Stimulated activated naive CD8-positive, alpha-beta T cell treated with anti-CD3 and anti-CD28 coated beads, Interleukin-15, amount 100 ng/mL, for 72 hours (primary cell): Measurements from ENCODE around the gene ZCRB1.

Source experiments
- ATAC-seq: fragments of 150-1000 bp; cut with Tn5 transposase; 2 replicates; pipeline ENCODE4 v1.10.0; 2021; ENCODE audit warnings: mild to moderate bottlenecking, moderate library complexity
- DNase-seq, 2 donors: peaks; one replicate each; pipeline ENCODE4 v3.0.0; 2021 to 2022
- H3K27ac Mint-ChIP-seq, 2 donors: one replicate each; pipeline ENCODE4 v1.8.0; 2022; ENCODE audit warnings: mild to moderate bottlenecking in 2 of 2, mixed read lengths in 2 of 2, moderate library complexity in 2 of 2
- H3K27me3 Mint-ChIP-seq: one replicate; pipeline ENCODE4 v1.8.0; 2022; ENCODE audit warnings: mixed read lengths
- H3K4me1 Mint-ChIP-seq: one replicate; pipeline ENCODE4 v1.8.0; 2022; ENCODE audit warnings: mild to moderate bottlenecking, mixed read lengths
- H3K4me3 Mint-ChIP-seq, 2 donors: one replicate each; pipeline ENCODE4 v1.8.0; 2022; ENCODE audit warnings: mild to moderate bottlenecking in 2 of 2, mixed read lengths in 2 of 2, moderate library complexity in 1 of 2
- H3K9me3 Mint-ChIP-seq, 2 donors: one replicate each; pipeline ENCODE4 v1.8.0; 2022; ENCODE audit warnings: mixed read lengths in 2 of 2

ZCRB1 gene

GRCh38 chr12:42299392-42300308 is 26.2 kb downstream of the ZCRB1 start:
- peaks cover 22% of the 10 kb centered on the region for H3K4me1 Mint-ChIP-seq
- peak overlapping the region; percentile 3 to 71 for H3K4me3 Mint-ChIP-seq
- H3K27ac Mint-ChIP-seq, result peak overlapping the region; percentile 45 to 48
- ATAC-seq (peak; percentile 98), DNase-seq (peak; percentile 57 to 74)
- no peaks in the 10 kb centered on the region for H3K9me3 Mint-ChIP-seq
- no peaks in the 10 kb centered on the region for H3K27me3 Mint-ChIP-seq

DNA sequence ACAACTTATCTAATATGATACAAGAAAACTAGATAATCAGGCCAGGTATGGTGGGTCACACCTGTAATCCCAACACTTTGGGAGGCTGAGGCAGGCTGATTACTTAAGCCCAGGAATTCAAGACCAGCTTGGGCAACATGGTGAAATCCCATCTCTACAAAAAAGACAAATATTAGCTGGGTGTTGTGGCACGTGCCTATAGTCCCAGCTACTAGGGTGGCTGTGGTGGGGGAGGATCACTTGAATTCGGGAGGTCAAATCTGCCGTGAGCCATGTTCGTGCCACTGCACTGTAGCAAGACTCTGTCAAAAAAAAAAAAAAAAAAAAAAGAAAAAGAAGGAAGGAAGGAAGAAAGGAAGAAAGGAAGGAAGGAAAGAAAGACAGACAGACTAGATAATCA is 27.0 kb downstream of the ZCRB1 start:
- H3K27ac Mint-ChIP-seq, result peak overlapping the region in 1 of 2 donors; percentile 48
- DNase-seq, result no peak
- no peaks in the 10 kb centered on the region for H3K27me3 Mint-ChIP-seq
- H3K9me3 Mint-ChIP-seq, result no peaks in the 10 kb centered on the region
- peak overlapping the region in 1 of 2 donors; percentile 71 for H3K4me3 Mint-ChIP-seq
- ATAC-seq, result no peak
- peaks cover 22% of the 10 kb centered on the region for H3K4me1 Mint-ChIP-seq

DNA sequence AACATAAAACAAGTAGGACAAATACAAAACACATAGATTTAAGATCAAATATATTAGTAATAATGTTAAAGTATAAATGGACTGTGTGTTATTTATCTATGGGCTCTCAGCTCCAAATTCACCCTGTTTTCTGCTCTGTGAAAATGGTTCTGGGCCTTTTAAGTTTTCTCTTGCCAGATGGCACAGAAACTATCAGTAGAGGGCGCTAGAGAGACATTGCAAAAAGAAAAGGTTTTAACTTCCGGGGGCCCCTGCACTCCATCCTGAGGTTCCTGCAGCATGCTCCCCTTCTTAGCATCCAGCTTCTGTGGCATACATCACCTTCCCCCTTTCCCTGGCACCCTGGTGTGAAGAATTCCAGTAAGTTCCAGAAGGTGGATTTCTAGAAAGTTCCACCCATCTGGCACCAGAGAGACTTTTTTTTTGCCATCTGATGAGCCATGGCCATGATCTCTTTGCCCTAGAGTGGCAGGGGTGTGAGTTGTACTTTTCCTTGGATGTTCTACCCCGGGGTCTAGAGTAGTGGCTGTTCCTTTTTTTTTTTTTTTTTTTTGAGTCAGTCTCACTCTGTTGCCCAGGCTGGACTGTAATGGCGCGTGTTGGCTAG is 29.3 kb downstream of the ZCRB1 start:
- Mint-ChIP-seq H3K27ac (no peak overlapping the region), H3K4me3 (no peak overlapping the region), H3K27me3 (no peaks in the 10 kb centered on the region), H3K4me1 (peaks cover 22% of the 10 kb centered on the region), H3K9me3 (no peaks in the 10 kb centered on the region)
- no peak for DNase-seq
- no peak for ATAC-seq

DNA sequence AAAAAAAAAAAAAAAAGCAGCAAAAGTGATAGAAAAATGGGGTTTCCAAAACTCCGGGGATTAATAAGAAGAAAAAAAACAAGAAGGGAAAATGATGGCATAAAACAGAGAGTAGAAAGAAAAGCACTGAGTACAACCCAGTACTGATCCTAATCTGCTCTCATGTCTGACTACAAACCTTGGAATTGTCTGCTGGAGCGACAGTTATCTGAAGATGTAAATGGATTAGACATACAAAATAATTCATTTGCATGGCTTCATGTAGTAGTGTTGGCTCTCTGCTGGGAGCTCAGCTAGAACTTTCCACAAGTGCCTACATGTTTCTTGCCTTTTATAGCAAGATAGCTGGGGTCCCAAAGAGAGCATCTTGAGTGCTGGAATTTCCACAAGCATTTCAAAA is 34.2 kb downstream of the ZCRB1 start:
- H3K4me3 Mint-ChIP-seq, result no peak overlapping the region
- H3K27ac Mint-ChIP-seq, result no peak overlapping the region
- H3K4me1 Mint-ChIP-seq, result no peaks in the 10 kb centered on the region
- no peak for DNase-seq
- H3K9me3 Mint-ChIP-seq, result no peaks in the 10 kb centered on the region
- H3K27me3 Mint-ChIP-seq, result peaks cover 7% of the 10 kb centered on the region
- no peak for ATAC-seq

DNA sequence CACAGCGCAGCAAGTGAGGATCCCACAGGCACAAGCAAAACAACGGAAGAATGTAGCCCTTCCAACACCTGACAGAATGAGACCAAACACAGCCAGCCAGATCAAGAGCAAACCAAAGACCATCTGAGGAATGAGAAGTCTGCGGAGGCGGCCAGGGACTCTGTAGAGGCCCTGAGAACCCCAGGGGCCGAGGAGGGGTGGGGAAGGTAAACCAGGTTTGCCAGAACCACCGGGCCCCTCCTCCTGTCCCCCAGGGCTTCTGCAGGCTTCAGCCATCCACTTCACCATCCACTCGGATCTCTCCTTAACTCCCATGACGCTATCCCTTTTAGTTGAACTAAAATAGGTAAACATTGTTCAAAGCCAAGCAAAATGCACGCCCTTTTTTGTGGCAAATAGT is 37.4 kb downstream of the ZCRB1 start:
- no peaks in the 10 kb centered on the region for H3K9me3 Mint-ChIP-seq
- no peak for DNase-seq
- H3K27me3 Mint-ChIP-seq, result peaks cover 7% of the 10 kb centered on the region
- no peak overlapping the region for H3K27ac Mint-ChIP-seq
- H3K4me3 Mint-ChIP-seq, result no peak overlapping the region
- ATAC-seq, result no peak
- H3K4me1 Mint-ChIP-seq, result no peaks in the 10 kb centered on the region

- no peak for DNase-seq
- Mint-ChIP-seq H3K4me3 (no peak overlapping the region), H3K27me3 (peaks cover 7% of the 10 kb centered on the region), H3K9me3 (no peaks in the 10 kb centered on the region), H3K27ac (no peak overlapping the region), H3K4me1 (no peaks in the 10 kb centered on the region)
- ATAC-seq, result no peak
These were observed 39.2 kb downstream of the ZCRB1 start for GRCh38 chr12:42286741-42287140.

DNA sequence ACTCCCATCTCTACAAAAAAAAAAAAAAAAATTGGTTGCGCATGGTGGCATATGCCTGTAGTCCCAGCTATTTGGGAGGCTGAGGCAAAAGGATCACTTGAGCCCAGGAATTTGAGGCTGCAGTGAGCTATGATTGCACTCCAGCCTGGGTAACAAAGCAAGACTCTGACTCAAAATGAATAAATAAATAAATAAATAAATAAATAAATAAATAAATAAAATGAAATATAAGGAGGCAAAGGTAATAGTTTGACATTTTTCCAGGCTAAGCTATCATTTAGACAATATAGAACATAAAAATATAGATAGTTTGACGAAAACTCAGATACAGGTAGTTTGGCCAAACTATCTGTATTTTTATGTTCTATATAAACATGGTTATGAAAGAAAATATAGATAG is 40.5 kb downstream of the ZCRB1 start:
- no peaks in the 10 kb centered on the region for H3K4me1 Mint-ChIP-seq
- peaks cover 7% of the 10 kb centered on the region for H3K27me3 Mint-ChIP-seq
- H3K9me3 Mint-ChIP-seq, result no peaks in the 10 kb centered on the region
- no peak overlapping the region for H3K27ac Mint-ChIP-seq
- no peak overlapping the region for H3K4me3 Mint-ChIP-seq
- DNase-seq (no peak), ATAC-seq (no peak)

GRCh38 chr12:42284876-42285275 is 41.0 kb downstream of the ZCRB1 start:
- H3K4me1 Mint-ChIP-seq, result no peaks in the 10 kb centered on the region
- H3K27ac Mint-ChIP-seq, result no peak overlapping the region

DNA sequence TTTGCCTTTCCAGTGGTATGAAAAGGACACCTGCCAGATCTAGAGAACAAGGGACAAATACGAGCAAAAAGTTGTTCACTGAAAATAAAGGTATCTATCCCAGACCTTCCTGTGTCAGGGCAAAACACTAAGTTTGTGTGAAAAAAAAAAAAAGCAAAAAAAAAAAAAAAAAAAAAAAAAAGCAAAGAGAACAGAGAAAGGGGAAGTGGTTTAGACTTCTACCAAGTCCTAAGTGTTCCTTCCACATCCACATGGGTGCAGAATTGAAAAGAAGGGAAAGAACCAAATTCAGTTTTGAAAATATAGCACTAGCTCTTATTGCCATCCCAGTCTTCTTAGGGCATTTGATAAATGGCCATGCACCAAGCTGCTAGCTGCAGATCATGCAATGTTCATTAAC is 41.7 kb downstream of the ZCRB1 start:
- Mint-ChIP-seq H3K27ac (no peak overlapping the region), H3K27me3 (peaks cover 7% of the 10 kb centered on the region), H3K9me3 (no peaks in the 10 kb centered on the region), H3K4me3 (no peak overlapping the region), H3K4me1 (no peaks in the 10 kb centered on the region)
- ATAC-seq (no peak), DNase-seq (no peak)

More at GRCh38 chr12:42284876-42285275, 41.0 kb downstream of the ZCRB1 start:
- peaks cover 7% of the 10 kb centered on the region for H3K27me3 Mint-ChIP-seq
- DNase-seq, result no peak
- no peaks in the 10 kb centered on the region for H3K9me3 Mint-ChIP-seq
- no peak overlapping the region for H3K4me3 Mint-ChIP-seq
- ATAC-seq, result no peak

- no peaks in the 10 kb centered on the region for H3K9me3 Mint-ChIP-seq
- ATAC-seq, result no peak
- no peak overlapping the region for H3K4me3 Mint-ChIP-seq
These were observed 42.2 kb downstream of the ZCRB1 start for GRCh38 chr12:42283739-42284138.

DNA sequence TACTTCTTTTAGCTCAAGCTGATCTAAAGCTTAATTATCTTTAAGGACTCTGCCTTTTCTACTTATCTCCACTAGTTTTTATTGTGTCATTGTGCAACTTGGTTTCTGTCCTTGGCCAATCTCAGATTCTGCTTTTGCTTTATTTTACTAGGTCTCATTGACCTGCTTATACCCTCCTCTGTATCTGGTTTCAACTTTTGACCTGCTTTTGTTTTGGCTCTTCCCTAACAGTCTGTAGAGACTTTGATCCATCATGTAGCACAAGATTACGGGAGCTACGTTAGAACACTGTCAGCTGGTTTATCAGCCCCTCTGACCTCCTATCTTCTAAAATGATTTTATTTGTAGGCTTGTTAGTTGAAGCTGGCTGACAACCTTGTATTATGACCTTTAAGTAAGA is 43.6 kb downstream of the ZCRB1 start:
- no peaks in the 10 kb centered on the region for H3K9me3 Mint-ChIP-seq
- no peaks in the 10 kb centered on the region for H3K4me1 Mint-ChIP-seq
- H3K27me3 Mint-ChIP-seq, result peaks cover 2% of the 10 kb centered on the region
- no peak overlapping the region for H3K27ac Mint-ChIP-seq
- ATAC-seq, result no peak
- no peak overlapping the region for H3K4me3 Mint-ChIP-seq
- DNase-seq, result no peak

More at GRCh38 chr12:42283739-42284138, 42.2 kb downstream of the ZCRB1 start:
- Mint-ChIP-seq H3K4me1 (no peaks in the 10 kb centered on the region), H3K27me3 (peaks cover 7% of the 10 kb centered on the region), H3K27ac (no peak overlapping the region)
- no peak for DNase-seq

DNA sequence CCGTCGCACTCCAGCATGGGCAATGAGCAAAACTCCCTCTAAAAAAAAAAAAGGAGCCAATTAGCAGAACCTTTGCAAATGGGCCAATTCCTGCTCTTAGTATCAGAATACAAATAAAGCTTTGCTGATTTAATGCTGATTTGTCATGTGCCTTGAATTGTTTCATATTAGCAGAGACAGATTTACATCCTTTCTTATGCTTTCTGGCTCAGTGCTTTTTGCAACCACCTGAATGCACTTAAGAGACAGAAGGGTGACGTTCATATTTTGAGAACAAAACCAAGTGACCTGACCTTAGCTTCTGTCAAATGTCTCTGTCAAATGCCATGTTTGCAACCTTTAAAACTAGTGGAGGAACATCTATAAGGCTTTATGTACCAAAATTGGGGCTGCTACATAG is 44.0 kb downstream of the ZCRB1 start:
- DNase-seq (no peak), ATAC-seq (no peak)
- Mint-ChIP-seq H3K4me1 (no peaks in the 10 kb centered on the region), H3K9me3 (no peaks in the 10 kb centered on the region), H3K27ac (no peak overlapping the region), H3K4me3 (no peak overlapping the region), H3K27me3 (no peaks in the 10 kb centered on the region)

GRCh38 chr12:42281278-42281677 is 44.6 kb downstream of the ZCRB1 start:
- ATAC-seq, result no peak
- Mint-ChIP-seq H3K27ac (no peak overlapping the region), H3K9me3 (no peaks in the 10 kb centered on the region)

GRCh38 chr12:42278128-42278510 is 47.8 kb downstream of the ZCRB1 start:
- H3K27ac Mint-ChIP-seq, result no peak overlapping the region
- ATAC-seq, result no peak
- H3K27me3 Mint-ChIP-seq, result no peaks in the 10 kb centered on the region
- no peaks in the 10 kb centered on the region for H3K9me3 Mint-ChIP-seq
- no peaks in the 10 kb centered on the region for H3K4me1 Mint-ChIP-seq
- H3K4me3 Mint-ChIP-seq, result no peak overlapping the region
- no peak for DNase-seq

More at GRCh38 chr12:42281278-42281677, 44.6 kb downstream of the ZCRB1 start:
- Mint-ChIP-seq H3K27me3 (no peaks in the 10 kb centered on the region), H3K4me3 (no peak overlapping the region), H3K4me1 (no peaks in the 10 kb centered on the region)
- DNase-seq, result no peak

DNA sequence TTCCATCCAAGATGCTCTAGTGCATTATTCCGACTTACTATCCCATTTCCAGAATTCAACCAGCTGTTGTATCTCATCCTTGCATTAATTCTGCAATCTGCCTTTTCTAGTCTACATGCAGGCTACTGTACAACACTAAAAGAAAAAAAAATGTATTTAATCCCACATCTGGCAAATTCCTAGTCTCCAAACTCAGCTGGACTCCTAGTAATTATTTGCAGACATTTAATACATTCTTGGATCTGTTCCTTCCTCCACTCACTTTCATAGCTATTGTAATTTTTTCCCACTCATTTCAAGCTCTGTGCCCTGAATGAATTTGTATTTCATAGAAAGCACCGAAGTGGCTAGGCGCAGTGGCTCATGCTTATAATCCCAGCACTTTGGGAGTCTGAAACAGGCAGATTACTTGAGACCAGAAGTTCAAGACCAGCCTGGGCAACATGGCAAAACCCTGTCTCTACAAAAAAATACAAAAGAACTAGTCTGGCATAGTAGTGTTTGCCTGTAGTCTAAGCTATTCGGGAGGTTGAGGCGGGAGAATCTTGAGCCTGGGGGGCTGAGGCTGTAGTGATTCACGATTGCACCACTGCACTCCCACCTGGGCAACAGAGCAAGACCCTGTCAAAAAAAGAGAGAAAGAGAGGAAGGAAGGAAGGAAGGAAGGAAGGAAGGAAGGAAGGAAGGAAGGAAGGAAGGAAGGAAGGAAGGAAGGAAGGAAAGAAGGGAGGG is 48.3 kb downstream of the ZCRB1 start:
- H3K27me3 Mint-ChIP-seq, result no peaks in the 10 kb centered on the region
- no peak for DNase-seq
- peaks cover 0 to 2% of the 10 kb centered on the region in 2 donors for H3K9me3 Mint-ChIP-seq
- H3K27ac Mint-ChIP-seq, result no peak overlapping the region
- H3K4me3 Mint-ChIP-seq, result no peak overlapping the region
- H3K4me1 Mint-ChIP-seq, result no peaks in the 10 kb centered on the region
- no peak for ATAC-seq

DNA sequence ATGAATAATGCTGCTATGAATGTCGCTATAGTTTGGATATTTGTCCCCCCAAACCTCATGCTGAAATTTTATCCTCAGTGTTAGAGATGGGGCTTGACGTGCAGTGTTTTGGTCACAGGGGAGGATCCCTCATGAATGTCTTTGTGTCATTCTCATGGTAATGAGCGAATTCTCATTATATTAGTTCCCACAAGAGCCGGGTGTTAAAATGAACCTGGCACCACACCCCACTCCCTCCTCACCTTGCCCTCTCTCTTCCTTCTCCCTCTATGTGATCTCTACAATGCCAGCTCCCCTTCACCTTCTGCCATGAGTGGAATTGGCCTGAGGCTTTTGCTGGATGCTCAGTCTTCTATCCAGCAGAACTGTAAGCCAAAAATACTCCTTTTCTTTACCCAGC is 50.4 kb downstream of the ZCRB1 start:
- ATAC-seq, result no peak
- Mint-ChIP-seq H3K4me3 (no peak overlapping the region), H3K27me3 (no peaks in the 10 kb centered on the region), H3K4me1 (no peaks in the 10 kb centered on the region), H3K27ac (no peak overlapping the region), H3K9me3 (peaks cover 0 to 5% of the 10 kb centered on the region in 2 donors)
- DNase-seq, result no peak
